MM.1S (cell line): ENCODE measurements around the gene ARPC5.

Source experiments
- DNase-seq: peaks from one replicate; pipeline ENCODE4 v3.0.0-alpha.2; 2015
- H2AFZ ChIP-seq: fragments of 300-600 bp; sonication (generic); 2 replicates; pipeline ENCODE4 v1.6.0; 2016; ENCODE audit warnings: antibody characterized with exemption, low read length
- H3F3A ChIP-seq: fragments of 300-600 bp; sonication (generic); 2 replicates; pipeline ENCODE4 v1.6.1; 2016; ENCODE audit warnings: mild to moderate bottlenecking, antibody characterized with exemption, low read length, moderate library complexity, mixed read lengths; ENCODE audit not compliant: insufficient read depth
- H3K27ac ChIP-seq: fragments of 300-600 bp; sonication (generic); 2 replicates; pipeline ENCODE4 v1.5.1; 2016; ENCODE audit warnings: mild to moderate bottlenecking, low read length
- H3K27me3 ChIP-seq: fragments of 300-600 bp; sonication (generic); replicated peaks from 2 replicates; pipeline ENCODE4 v1.6.0; 2016; ENCODE audit warnings: low read length; ENCODE audit not compliant: insufficient read depth
- H3K36me3 ChIP-seq: fragments of 300-600 bp; sonication (generic); replicated peaks from 2 replicates; pipeline ENCODE4 v1.6.1; 2016; ENCODE audit warnings: mild to moderate bottlenecking, low read length, mixed read lengths; ENCODE audit not compliant: insufficient read depth
- H3K4me1 ChIP-seq: fragments of 300-600 bp; sonication (generic); 2 replicates; pipeline ENCODE4 v1.6.1; 2016; ENCODE audit warnings: low read length, mixed read lengths
- H3K4me2 ChIP-seq: fragments of 300-600 bp; sonication (generic); 2 replicates; pipeline ENCODE4 v1.6.0; 2016; ENCODE audit warnings: low read depth, low read length
- H3K4me3 ChIP-seq: fragments of 300-600 bp; sonication (generic); 2 replicates; pipeline ENCODE4 v1.5.1; 2016; ENCODE audit warnings: low read length, mixed read lengths
- H3K79me2 ChIP-seq: fragments of 300-600 bp; sonication (generic); 2 replicates; pipeline ENCODE4 v1.6.1; 2016; ENCODE audit warnings: mixed run types, low read length, mixed read lengths
- H3K9ac ChIP-seq: fragments of 300-600 bp; sonication (generic); 2 replicates; pipeline ENCODE4 v1.6.1; 2016; ENCODE audit warnings: low read length, mixed read lengths
- H3K9me2 ChIP-seq: fragments of 300-600 bp; sonication (generic); replicated peaks from 2 replicates; pipeline ENCODE4 v1.6.1; 2016; ENCODE audit warnings: mild to moderate bottlenecking, low read length, mixed read lengths; ENCODE audit not compliant: insufficient read depth
- H3K9me3 ChIP-seq: fragments of 300-600 bp; sonication (generic); replicated peaks from 2 replicates; pipeline ENCODE4 v1.6.1; 2016; ENCODE audit warnings: mild to moderate bottlenecking, low read length, mixed read lengths; ENCODE audit not compliant: insufficient read depth
- H4K20me1 ChIP-seq: fragments of 300-600 bp; sonication (generic); 2 replicates; pipeline ENCODE4 v1.6.1; 2016; ENCODE audit warnings: mild to moderate bottlenecking, low read length, moderate library complexity, mixed read lengths; ENCODE audit not compliant: insufficient read depth
- CTCF ChIP-seq: fragments of 300-600 bp; sonication (generic); IDR thresholded peaks from 2 replicates; pipeline ENCODE4 v1.5.1; 2016; ENCODE audit warnings: antibody characterized with exemption, low read length, mixed read lengths
- EZH2 ChIP-seq: fragments of 300-600 bp; sonication (generic); optimal IDR thresholded peaks from 2 replicates; pipeline ENCODE3; 2017; ENCODE audit warnings: low read depth, mild to moderate bottlenecking, antibody characterized with exemption, low read length, mixed read lengths
- EZH2phosphoT487 ChIP-seq: fragments of 300-600 bp; sonication (generic); IDR thresholded peaks from 2 replicates; pipeline ENCODE4 v1.6.1; 2018; ENCODE audit warnings: antibody characterized with exemption, low read length

Gene ARPC5

GRCh38 chr1:183622884-183623785 is 12.4 kb downstream of the ARPC5 start:
- peak; percentile 91 for TF ChIP-seq CTCF
- TF ChIP-seq EZH2 = no peak
- no peak for TF ChIP-seq EZH2phosphoT487
- H3K4me3 ChIP-seq = no peak overlapping the region
- no peaks in the 10 kb centered on the region for H3K36me3 ChIP-seq
- no peaks in the 10 kb centered on the region; the same call in 1 of the 2 replicates for H4K20me1 ChIP-seq
- no peak overlapping the region for H3K4me2 ChIP-seq
- H3K27ac ChIP-seq = no peak overlapping the region
- H3K4me1 ChIP-seq = peaks cover 23% of the 10 kb centered on the region
- DNase-seq = peak; percentile 75
- no peak overlapping the region for H3K9ac ChIP-seq
- H3K27me3 ChIP-seq = no peaks in the 10 kb centered on the region
- no peaks in the 10 kb centered on the region for H3K9me2 ChIP-seq
- no peak overlapping the region for H2AFZ ChIP-seq
- no peaks in the 10 kb centered on the region for H3K9me3 ChIP-seq
- H3K79me2 ChIP-seq = peaks cover 22% of the 10 kb centered on the region
- H3F3A ChIP-seq = peaks cover 11% of the 10 kb centered on the region

GRCh38 chr1:183622013-183622412 is 13.6 kb downstream of the ARPC5 start:
- DNase-seq = no peak
- peaks cover 14% of the 10 kb centered on the region for H3K79me2 ChIP-seq
- no peak overlapping the region for H3K9ac ChIP-seq
- H3K27ac ChIP-seq = no peak overlapping the region
- no peaks in the 10 kb centered on the region for H3K27me3 ChIP-seq
- no peaks in the 10 kb centered on the region for H3K36me3 ChIP-seq
- no peak overlapping the region for H3K4me2 ChIP-seq
- peaks cover 17% of the 10 kb centered on the region for H3K4me1 ChIP-seq
- H2AFZ ChIP-seq = no peak overlapping the region
- peaks cover 7% of the 10 kb centered on the region; the same call in 1 of the 2 replicates for H3F3A ChIP-seq
- TF ChIP-seq CTCF (no peak), EZH2 (no peak), EZH2phosphoT487 (no peak)
- no peak overlapping the region for H3K4me3 ChIP-seq
- no peaks in the 10 kb centered on the region; the same call in 1 of the 2 replicates for H4K20me1 ChIP-seq
- H3K9me3 ChIP-seq = no peaks in the 10 kb centered on the region
- no peaks in the 10 kb centered on the region for H3K9me2 ChIP-seq

- no peaks in the 10 kb centered on the region for H3K4me1 ChIP-seq
- H3F3A ChIP-seq = no peaks in the 10 kb centered on the region
- no peak overlapping the region for H3K4me3 ChIP-seq
- no peak for TF ChIP-seq EZH2
- TF ChIP-seq CTCF = no peak
- TF ChIP-seq EZH2phosphoT487 = no peak
- peaks cover 6% of the 10 kb centered on the region for H3K79me2 ChIP-seq
- H2AFZ ChIP-seq = no peak overlapping the region
- H3K9ac ChIP-seq = no peak overlapping the region
- H3K9me3 ChIP-seq = no peaks in the 10 kb centered on the region
- H4K20me1 ChIP-seq = no peaks in the 10 kb centered on the region; the same call in 1 of the 2 replicates
- H3K36me3 ChIP-seq = no peaks in the 10 kb centered on the region
- no peak overlapping the region for H3K27ac ChIP-seq
- no peaks in the 10 kb centered on the region for H3K9me2 ChIP-seq
- no peak for DNase-seq
- H3K27me3 ChIP-seq = no peaks in the 10 kb centered on the region
- H3K4me2 ChIP-seq = no peak overlapping the region
Observed at GRCh38 chr1:183620311-183620710, 15.3 kb downstream of the ARPC5 start.
